HG02943 (cell line): ENCODE measurements around the gene SNAI3.

Source experiments
- ATAC-seq: cut with Tn5 transposase; IDR thresholded peaks from one replicate; pipeline ENCODE4 v1.9.1; 2021; ENCODE audit warnings: mild to moderate bottlenecking, low read depth, moderate library complexity; ENCODE audit not compliant: unreplicated experiment

The SNAI3 gene

GRCh38 chr16:88686439-88687253 lies at the start of gene SNAI3:
Gene SNAI3, minus strand, starts transcription at chr16:88686507. Its CDS starts 101 bp downstream, at chr16:88686406.
- no peak for ATAC-seq

GRCh38 chr16:88736088-88736487 lies 49.8 kb upstream of the SNAI3 start:
- ATAC-seq: no peak

GRCh38 chr16:88735616-88736015 lies 49.3 kb upstream of the SNAI3 start:
- no peak for ATAC-seq

GRCh38 chr16:88735121-88735520 lies 48.8 kb upstream of the SNAI3 start:
- no peak for ATAC-seq

- ATAC-seq: no peak
These were observed 48.0 kb upstream of the SNAI3 start for GRCh38 chr16:88734361-88734728.

GRCh38 chr16:88733630-88734360 lies 47.5 kb upstream of the SNAI3 start:
- no peak for ATAC-seq

- ATAC-seq: no peak
These were observed 46.6 kb upstream of the SNAI3 start for GRCh38 chr16:88732961-88733294.

GRCh38 chr16:88732172-88732960 lies 46.1 kb upstream of the SNAI3 start:
- ATAC-seq: no peak

- no peak for ATAC-seq
These were observed 45.4 kb upstream of the SNAI3 start for GRCh38 chr16:88731699-88732098.

- ATAC-seq: no peak
These were observed 44.6 kb upstream of the SNAI3 start for GRCh38 chr16:88730632-88731607.

GRCh38 chr16:88727871-88728270 lies 41.6 kb upstream of the SNAI3 start:
- ATAC-seq: no peak

GRCh38 chr16:88726981-88727380 lies 40.7 kb upstream of the SNAI3 start:
- no peak for ATAC-seq

- ATAC-seq: no peak
These were observed 40.1 kb upstream of the SNAI3 start for GRCh38 chr16:88726408-88726749.

- no peak for ATAC-seq
These were observed 39.5 kb upstream of the SNAI3 start for GRCh38 chr16:88725609-88726407.

GRCh38 chr16:88724855-88725555 lies 38.7 kb upstream of the SNAI3 start:
- ATAC-seq: no peak

- ATAC-seq: no peak
These were observed 37.6 kb upstream of the SNAI3 start for GRCh38 chr16:88723911-88724310.

- no peak for ATAC-seq
These were observed 37.2 kb upstream of the SNAI3 start for GRCh38 chr16:88723507-88723887.

- ATAC-seq: no peak
These were observed 36.6 kb upstream of the SNAI3 start for GRCh38 chr16:88722784-88723506.
